ENCODE results near the gene PTPRG. TPM values are rescaled to one million over a fixed set of nuclear protein-coding genes. Genes with fewer than 3 reads are reported as not detected.

PTPRG gene
- total and polyA plus RNA-seq, 2 of the 13 experiments (the other 11 are each of a cell fraction or from before 2014, with no cell fraction given), result 8.0 to 25.3 TPM

DNA sequence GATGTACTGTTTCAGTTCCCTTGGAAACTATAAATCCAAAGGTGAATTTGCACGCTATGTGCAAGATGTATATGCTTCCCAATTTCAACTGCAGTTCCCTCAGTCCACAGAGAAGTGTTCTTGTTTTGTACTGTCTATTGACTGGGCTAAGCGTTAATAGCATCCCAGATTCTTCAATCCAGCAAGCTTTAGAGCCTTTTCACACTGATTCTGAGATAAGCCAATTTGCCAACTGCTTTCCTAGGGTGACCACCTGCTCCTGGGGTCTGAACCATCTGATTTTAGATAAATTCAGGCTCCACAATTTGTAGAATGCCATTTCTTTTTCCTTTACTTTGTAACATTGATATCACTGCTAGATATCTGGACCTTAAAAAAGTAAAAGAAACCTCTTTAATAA is 340.1 kb downstream of the PTPRG start:
- in situ Hi-C loops (cut with HindIII; ENCODE audit: extremely low pct_ligation_motif_present, low pct_unique_long_range_greater_than_20kb) (no loop called here), intact Hi-C loops (cut with micrococcal nuclease; ENCODE audit: unreplicated experiment) (no loop called here)
- no peaks in the 10 kb centered on the region for H3K4me1 ChIP-seq (ENCODE audit: insufficient read depth, low read length)
- no peak for TF ChIP-seq ZBTB20 (CRISPR knock-in tag; IDR thresholded peaks at IDR 0.05; ENCODE audit: borderline replicate concordance, low read depth)
- TF ChIP-seq, protein P1, sequence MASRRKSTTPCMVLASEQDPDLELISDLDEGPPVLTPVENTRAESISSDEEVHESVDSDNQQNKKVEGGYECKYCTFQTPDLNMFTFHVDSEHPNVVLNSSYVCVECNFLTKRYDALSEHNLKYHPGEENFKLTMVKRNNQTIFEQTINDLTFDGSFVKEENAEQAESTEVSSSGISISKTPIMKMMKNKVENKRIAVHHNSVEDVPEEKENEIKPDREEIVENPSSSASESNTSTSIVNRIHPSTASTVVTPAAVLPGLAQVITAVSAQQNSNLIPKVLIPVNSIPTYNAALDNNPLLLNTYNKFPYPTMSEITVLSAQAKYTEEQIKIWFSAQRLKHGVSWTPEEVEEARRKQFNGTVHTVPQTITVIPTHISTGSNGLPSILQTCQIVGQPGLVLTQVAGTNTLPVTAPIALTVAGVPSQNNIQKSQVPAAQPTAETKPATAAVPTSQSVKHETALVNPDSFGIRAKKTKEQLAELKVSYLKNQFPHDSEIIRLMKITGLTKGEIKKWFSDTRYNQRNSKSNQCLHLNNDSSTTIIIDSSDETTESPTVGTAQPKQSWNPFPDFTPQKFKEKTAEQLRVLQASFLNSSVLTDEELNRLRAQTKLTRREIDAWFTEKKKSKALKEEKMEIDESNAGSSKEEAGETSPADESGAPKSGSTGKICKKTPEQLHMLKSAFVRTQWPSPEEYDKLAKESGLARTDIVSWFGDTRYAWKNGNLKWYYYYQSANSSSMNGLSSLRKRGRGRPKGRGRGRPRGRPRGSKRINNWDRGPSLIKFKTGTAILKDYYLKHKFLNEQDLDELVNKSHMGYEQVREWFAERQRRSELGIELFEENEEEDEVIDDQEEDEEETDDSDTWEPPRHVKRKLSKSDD (CRISPR knock-in tag; IDR thresholded peaks at IDR 0.05; ENCODE audit: low read depth), result no peak
- TF ChIP-seq GPN1 (CRISPR knock-in tag; IDR thresholded peaks at IDR 0.05; ENCODE audit: borderline replicate concordance), result no peak
- no peak for TF ChIP-seq MIER2 (CRISPR knock-in tag; IDR thresholded peaks at IDR 0.05)
- TF ChIP-seq ZNF282 (IDR thresholded peaks at IDR 0.05; ENCODE audit: partially characterized antibody), result no peak
- no peak for TF ChIP-seq ZNF556 (CRISPR knock-in tag; IDR thresholded peaks at IDR 0.05; ENCODE audit: borderline replicate concordance)
- no peak for TF ChIP-seq ZNF33B (CRISPR knock-in tag; IDR thresholded peaks at IDR 0.05)
- no peaks in the 10 kb centered on the region for H3K9me3 ChIP-seq (ENCODE audit: low read length)
- H3K27me3 ChIP-seq (ENCODE audit: control insufficient read depth in 1 of 2, insufficient read depth in 2 of 2, low read length in 2 of 2), result no peaks in the 10 kb centered on the region
- H3K36me3 ChIP-seq (replicated peaks in 1 of 2; ENCODE audit: control insufficient read depth in 1 of 2, insufficient read depth in 2 of 2, low read length in 2 of 2), result no peaks in the 10 kb centered on the region
- no peak for ATAC-seq
- H3K4me3 ChIP-seq (replicated peaks in 1 of 3; ENCODE audit: insufficient read depth in 1 of 3, low read depth in 2 of 3, low read length in 3 of 3), result no peak overlapping the region
- no peak overlapping the region for H3K4me2 ChIP-seq (ENCODE audit: low read depth, low read length)
- WGBS (ENCODE audit: low lambda C conversion rate), result 95% methylated on average over 2 of the region's 2 CpGs
- BruUV-seq (replicated peaks), result no TSS peak
- no peak overlapping the region for H2AFZ ChIP-seq (ENCODE audit: low read length)
- no peak for FAIRE-seq
- ChIA-PET POLR2A (no interaction called here), CTCF (ENCODE audit: low intra/inter-chr PET ratio, low total read pairs) (no interaction called here)
- H3K9ac ChIP-seq (ENCODE audit: insufficient read depth, low read depth, low read length), result no peak overlapping the region
- H3K27ac ChIP-seq (ENCODE audit: extremely low read length, insufficient read depth, low read length), result no peak overlapping the region
- H4K20me1 ChIP-seq (ENCODE audit: insufficient read depth, low read length), result no peaks in the 10 kb centered on the region
- no peaks in the 10 kb centered on the region for H3K79me2 ChIP-seq (ENCODE audit: insufficient read depth, low read length)
- no peak for DNase-seq (ENCODE audit: low spot score)

Data from HepG2 (cell line).